Endothelial cell of umbilical vein (primary cell): Measurements from ENCODE around the gene SLC2A11. TPM values are rescaled to one million over a fixed set of nuclear protein-coding genes. Genes with fewer than 3 reads are reported as not detected.

ENCODE experiments used
- BruUV-seq: library from RNA; stranded (reverse); fragments of 400-500 nt; replicated peaks from 2 replicates; lab custom pipeline; 2021; lab: Mats Ljungman, UMichigan
- CTCF ChIA-PET: fragments of 300-600, 350-600 bp; sonication (Branson Sonifier 250); formaldehyde crosslinking; loops from one replicate; lab custom pipeline; 2021; ENCODE audit warnings: antibody characterized with exemption, inconsistent platforms; lab: Charles Lee
- POLR2A ChIA-PET: fragments of 300-600, 350-600 bp; sonication (Branson Sonifier 250); formaldehyde crosslinking; loops from one replicate; lab custom pipeline; 2021; ENCODE audit warnings: antibody characterized with exemption, inconsistent platforms; lab: Charles Lee
- DNase-seq: peaks from one replicate; pipeline ENCODE4 v3.0.0-alpha.2; 2011; ENCODE audit warnings: low read depth, low spot score
- FAIRE-seq: peaks from 2 replicates; lab custom pipeline; 2011; peaks lifted over from hg19 to GRCh38; lab: Jason Lieb, UNC
- H2AFZ ChIP-seq: 2 replicates; pipeline ENCODE4 v1.6.0; 2012; ENCODE audit warnings: low read depth, low read length, control low read depth, inconsistent platforms
- H3K27ac ChIP-seq: 2 replicates; pipeline ENCODE4 v1.5.1; 2011; ENCODE audit warnings: low read depth, mild to moderate bottlenecking, control low read depth, low read length, moderate library complexity; ENCODE audit not compliant: insufficient read depth
- H3K27me3 ChIP-seq, 2 experiments: 2 replicates each; pipeline versions ENCODE4 v1.6.0 to v1.6.1; 2011; ENCODE audit warnings: low read length in 2 of 2, mixed read lengths in 1 of 2; ENCODE audit not compliant: control insufficient read depth in 2 of 2, insufficient read depth in 2 of 2
- H3K36me3 ChIP-seq, 2 experiments: 2 replicates in 1 of 2; 3 replicates in 1 of 2; pipeline ENCODE4 v1.5.1; 2011; ENCODE audit warnings: low read length in 2 of 2, mild to moderate bottlenecking in 1 of 2, moderate library complexity in 1 of 2; ENCODE audit not compliant: control insufficient read depth in 2 of 2, insufficient read depth in 2 of 2; ENCODE audit errors: extremely low read depth in 1 of 2
- H3K4me1 ChIP-seq: 3 replicates; pipeline ENCODE4 v1.5.1; 2011; ENCODE audit warnings: mild to moderate bottlenecking, low read length; ENCODE audit not compliant: control insufficient read depth, insufficient read depth; ENCODE audit errors: extremely low read depth
- H3K4me2 ChIP-seq: 2 replicates; pipeline ENCODE4 v1.6.1; 2011; ENCODE audit warnings: low read length, control low read depth, mixed read lengths; ENCODE audit not compliant: insufficient read depth
- H3K4me3 ChIP-seq, 3 experiments: fragments of 200-600 bp in 1 of 3; sonication (generic), shearing (Covaris generic) in 1 of 3; replicated peaks in 1 of 3; 2 replicates each; pipeline ENCODE4 v1.5.1; 2011 to 2016; ENCODE audit warnings: control low read depth in 3 of 3, low read length in 3 of 3, mild to moderate bottlenecking in 2 of 3, inconsistent platforms in 1 of 3, low read depth in 1 of 3, moderate library complexity in 1 of 3; ENCODE audit not compliant: insufficient read depth in 1 of 3
- H3K79me2 ChIP-seq: 2 replicates; pipeline ENCODE4 v1.6.0; 2012; ENCODE audit warnings: low read length, inconsistent platforms; ENCODE audit not compliant: control insufficient read depth, insufficient read depth
- H3K9ac ChIP-seq: replicated peaks from 2 replicates; pipeline ENCODE3; 2011; ENCODE audit warnings: low read length, control low read depth; ENCODE audit not compliant: insufficient read depth; ENCODE audit errors: extremely low read depth
- H3K9me1 ChIP-seq: replicated peaks from 3 replicates; pipeline ENCODE4 v1.6.0; 2011; ENCODE audit warnings: mild to moderate bottlenecking, low read length; ENCODE audit not compliant: control insufficient read depth, insufficient read depth; ENCODE audit errors: extremely low read depth
- H3K9me3 ChIP-seq: replicated peaks from 2 replicates; pipeline ENCODE4 v1.5.1; 2012; ENCODE audit warnings: low read length, inconsistent platforms; ENCODE audit not compliant: control insufficient read depth, insufficient read depth
- H4K20me1 ChIP-seq: replicated peaks from 2 replicates; pipeline ENCODE3; 2011; ENCODE audit warnings: mild to moderate bottlenecking, low read length; ENCODE audit not compliant: control insufficient read depth, insufficient read depth; ENCODE audit errors: extremely low read depth
- EZH2 ChIP-seq: IDR thresholded peaks from 2 replicates; pipeline ENCODE4 v1.6.1; 2012; ENCODE audit warnings: borderline replicate concordance, low read depth, mild to moderate bottlenecking, moderate library complexity, low read length, inconsistent platforms; ENCODE audit not compliant: severe bottlenecking
- FOS ChIP-seq: IDR thresholded peaks from 2 replicates; pipeline ENCODE4 v1.6.1; 2011; ENCODE audit warnings: mild to moderate bottlenecking, low read length, moderate library complexity, borderline replicate concordance; ENCODE audit not compliant: insufficient read depth
- GATA2 ChIP-seq: IDR thresholded peaks from 2 replicates; pipeline ENCODE4 v1.7.0; 2011; ENCODE audit warnings: low read depth, mild to moderate bottlenecking, moderate library complexity, mixed read lengths, low read length; ENCODE audit not compliant: insufficient read length, insufficient read depth
- JUN ChIP-seq: IDR thresholded peaks from 2 replicates; pipeline ENCODE4 v1.6.1; 2011; ENCODE audit warnings: borderline replicate concordance, low read depth; ENCODE audit not compliant: insufficient read length, insufficient read depth
- MYC ChIP-seq: IDR thresholded peaks from one replicate; pipeline ENCODE4 v1.6.1; 2011; ENCODE audit warnings: mild to moderate bottlenecking, low read depth, low read length
- POLR2A ChIP-seq: IDR thresholded peaks from 2 replicates; pipeline ENCODE4 v1.6.1; 2012; ENCODE audit warnings: low read depth, mild to moderate bottlenecking, control low read depth, low read length
- POLR2AphosphoS5 ChIP-seq: IDR thresholded peaks from 2 replicates; pipeline ENCODE4 v1.6.1; 2012; ENCODE audit warnings: low read depth, mild to moderate bottlenecking, control low read depth, low read length, moderate library complexity; ENCODE audit not compliant: insufficient read depth
- dilution Hi-C: fragments of 300-500 bp; cut with MboI; formaldehyde crosslinking; loops from one replicate; pipeline ENCODE4 v1.15.0; 2019; ENCODE audit warnings: low sequenced_read_pairs; ENCODE audit not compliant: extremely low pct_ligation_motif_present
- intact Hi-C: fragments of 100-400 bp; cut with micrococcal nuclease; formaldehyde crosslinking; loops from one replicate; pipeline ENCODE4 v1.10.0; 2022
- polyA plus RNA-seq, 4 experiments: library from polyadenylated mRNA; depleted of rRNA in 3 of 4; stranded (reverse) in 3 of 4; unstranded in 1 of 4; fragments of >200 nt; gene quantifications; 2 replicates each; pipeline versions ENCODE4 v1.2.1 to v1.2.3, GENCODE V29; 2011 to 2012; ENCODE audit warnings: missing spikeins in 1 of 4
- total RNA-seq: library from RNA; stranded (reverse); gene quantifications from 2 replicates; pipeline ENCODE4 v1.2.3, GENCODE V29; 2021
- TF ChIP-seq, protein P1 (sequence below), 2 donors: IDR thresholded peaks; 1 replicate in 1 of 2; 2 replicates in 1 of 2; pipeline ENCODE4 v1.5.1; 2011; ENCODE audit warnings: low read length in 2 of 2, mild to moderate bottlenecking in 2 of 2, moderate library complexity in 2 of 2, control low read depth in 1 of 2, inconsistent platforms in 1 of 2, low read depth in 1 of 2; ENCODE audit not compliant: insufficient read depth in 1 of 2; ENCODE audit errors: extremely low read depth in 1 of 2
- TF ChIP-seq, protein P2 (sequence below): IDR thresholded peaks from 2 replicates; pipeline ENCODE4 v1.6.1; 2011; ENCODE audit not compliant: insufficient read depth, insufficient read length

SLC2A11 gene
- total and polyA plus RNA-seq, 2 donors (not counting 3 experiments of a cell fraction or from before 2014, with no cell fraction given): 4.2 to 4.6 TPM

DNA sequence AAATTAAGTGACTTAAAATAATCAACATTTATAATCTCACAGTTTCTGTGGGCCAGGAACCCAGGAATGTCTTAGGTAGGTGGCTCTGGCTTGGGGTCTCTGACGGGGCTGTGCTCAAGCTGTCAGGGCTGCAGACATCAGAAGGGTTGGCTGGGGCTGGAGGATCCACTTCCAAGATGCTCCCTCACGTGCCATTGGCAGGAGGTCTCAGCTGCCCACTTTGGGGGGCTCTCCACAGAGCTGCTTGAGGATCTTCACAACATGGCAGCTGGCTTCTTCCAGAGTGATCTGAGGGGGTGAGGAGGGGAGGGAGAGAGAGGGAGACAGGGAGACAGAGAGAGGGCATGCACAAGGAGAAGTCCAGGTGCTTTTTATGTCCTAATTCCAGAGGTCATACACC lies 18.1 kb downstream of the SLC2A11 start:
- Histone ChIP-seq H4K20me1 (no peaks in the 10 kb centered on the region), H3K27me3 (no peaks in the 10 kb centered on the region), H3K4me2 (no peak overlapping the region), H3K9me1 (no peaks in the 10 kb centered on the region), H3K27ac (no peak overlapping the region), H3K9me3 (no peaks in the 10 kb centered on the region), H3K4me1 (no peaks in the 10 kb centered on the region), H3K9ac (no peak overlapping the region), H3K79me2 (no peaks in the 10 kb centered on the region), H3K4me3 (no peak overlapping the region), H2AFZ (no peak overlapping the region), H3K36me3 (no peaks in the 10 kb centered on the region)
- FAIRE-seq (no peak), DNase-seq (no peak)
- dilution Hi-C loops: no loop called here
- POLR2A ChIA-PET: no interaction called here
- TF ChIP-seq, protein P1, sequence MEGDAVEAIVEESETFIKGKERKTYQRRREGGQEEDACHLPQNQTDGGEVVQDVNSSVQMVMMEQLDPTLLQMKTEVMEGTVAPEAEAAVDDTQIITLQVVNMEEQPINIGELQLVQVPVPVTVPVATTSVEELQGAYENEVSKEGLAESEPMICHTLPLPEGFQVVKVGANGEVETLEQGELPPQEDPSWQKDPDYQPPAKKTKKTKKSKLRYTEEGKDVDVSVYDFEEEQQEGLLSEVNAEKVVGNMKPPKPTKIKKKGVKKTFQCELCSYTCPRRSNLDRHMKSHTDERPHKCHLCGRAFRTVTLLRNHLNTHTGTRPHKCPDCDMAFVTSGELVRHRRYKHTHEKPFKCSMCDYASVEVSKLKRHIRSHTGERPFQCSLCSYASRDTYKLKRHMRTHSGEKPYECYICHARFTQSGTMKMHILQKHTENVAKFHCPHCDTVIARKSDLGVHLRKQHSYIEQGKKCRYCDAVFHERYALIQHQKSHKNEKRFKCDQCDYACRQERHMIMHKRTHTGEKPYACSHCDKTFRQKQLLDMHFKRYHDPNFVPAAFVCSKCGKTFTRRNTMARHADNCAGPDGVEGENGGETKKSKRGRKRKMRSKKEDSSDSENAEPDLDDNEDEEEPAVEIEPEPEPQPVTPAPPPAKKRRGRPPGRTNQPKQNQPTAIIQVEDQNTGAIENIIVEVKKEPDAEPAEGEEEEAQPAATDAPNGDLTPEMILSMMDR (IDR thresholded peaks at IDR 0.05; ENCODE audit: extremely low read depth in 1 of 2, insufficient read depth in 1 of 2, low read depth in 1 of 2, low read length in 2 of 2): no peak
- no peak for TF ChIP-seq FOS
- TF ChIP-seq POLR2AphosphoS5: no peak
- TF ChIP-seq GATA2: no peak
- no peak for TF ChIP-seq EZH2
- CTCF ChIA-PET: interaction anchor here (2.5 kb wide), 1 partner anchor 18 kb away, joined by 10 read pairs; the partner anchor contains the start of gene MIF
- no TSS peak for BruUV-seq
- intact Hi-C loops: no loop called here

DNA sequence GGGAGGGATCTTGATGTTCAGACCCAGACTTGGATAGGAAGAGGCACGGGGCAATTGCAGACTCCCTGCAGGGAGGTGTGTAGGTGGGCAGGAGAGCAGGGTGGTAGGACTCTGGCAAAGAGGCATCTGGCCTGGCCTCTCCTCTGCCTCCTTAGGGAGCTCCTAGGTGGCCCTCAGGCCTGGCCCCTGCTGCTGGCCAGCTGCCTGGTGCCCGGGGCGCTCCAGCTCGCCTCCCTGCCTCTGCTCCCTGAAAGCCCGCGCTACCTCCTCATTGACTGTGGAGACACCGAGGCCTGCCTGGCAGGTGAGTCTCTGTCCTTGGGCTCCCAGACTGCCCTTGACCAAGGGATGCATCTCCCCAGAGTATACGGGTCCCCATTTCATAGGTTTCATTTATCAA lies 19.9 kb downstream of the SLC2A11 start:
- TF ChIP-seq POLR2AphosphoS5: no peak
- TF ChIP-seq, protein P1 (IDR thresholded peaks at IDR 0.05; ENCODE audit: extremely low read depth in 1 of 2, insufficient read depth in 1 of 2, low read depth in 1 of 2, low read length in 2 of 2): no peak
- no peak for TF ChIP-seq MYC
- TF ChIP-seq POLR2A: no peak
- TF ChIP-seq JUN: no peak
- no peak for TF ChIP-seq FOS
- no peak for TF ChIP-seq GATA2
- TF ChIP-seq EZH2: no peak
- TF ChIP-seq, protein P2, sequence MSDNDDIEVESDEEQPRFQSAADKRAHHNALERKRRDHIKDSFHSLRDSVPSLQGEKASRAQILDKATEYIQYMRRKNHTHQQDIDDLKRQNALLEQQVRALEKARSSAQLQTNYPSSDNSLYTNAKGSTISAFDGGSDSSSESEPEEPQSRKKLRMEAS: no peak
- Histone ChIP-seq H3K9ac (no peak overlapping the region), H3K79me2 (no peaks in the 10 kb centered on the region), H3K36me3 (no peaks in the 10 kb centered on the region), H3K27ac (no peak overlapping the region), H3K9me1 (no peaks in the 10 kb centered on the region), H3K9me3 (no peaks in the 10 kb centered on the region), H3K4me1 (no peaks in the 10 kb centered on the region), H3K4me3 (no peak overlapping the region), H4K20me1 (no peaks in the 10 kb centered on the region), H3K4me2 (no peak overlapping the region), H3K27me3 (no peaks in the 10 kb centered on the region), H2AFZ (no peak overlapping the region)
- ChIA-PET POLR2A (no interaction called here), CTCF (interaction anchor here (1.9 to 2.5 kb wide), 2 partner anchors 16 kb away, joined by 5 to 10 read pairs; partner anchors contain the start of gene MIF)
- DNase-seq: no peak
- FAIRE-seq: no peak
- dilution Hi-C loops (no loop called here), intact Hi-C loops (no loop called here)
- no TSS peak for BruUV-seq
